Stimulated activated CD4-positive, alpha-beta T cell treated with anti-CD3 and anti-CD28 coated beads, Interleukin-2, amount 100 ng/mL, for 48 hours (primary cell): ENCODE measurements around the gene DGKI.
"Not testable (repeated sequence)": the region's sequence is repeated elsewhere in the genome, so short reads cannot be mapped to it uniquely, and the experiment has no call there.

ENCODE experiments used
- DNase-seq, 2 donors: peaks; one replicate each; pipeline ENCODE4 v3.0.0-alpha.2; 2020

DGKI gene

DNA sequence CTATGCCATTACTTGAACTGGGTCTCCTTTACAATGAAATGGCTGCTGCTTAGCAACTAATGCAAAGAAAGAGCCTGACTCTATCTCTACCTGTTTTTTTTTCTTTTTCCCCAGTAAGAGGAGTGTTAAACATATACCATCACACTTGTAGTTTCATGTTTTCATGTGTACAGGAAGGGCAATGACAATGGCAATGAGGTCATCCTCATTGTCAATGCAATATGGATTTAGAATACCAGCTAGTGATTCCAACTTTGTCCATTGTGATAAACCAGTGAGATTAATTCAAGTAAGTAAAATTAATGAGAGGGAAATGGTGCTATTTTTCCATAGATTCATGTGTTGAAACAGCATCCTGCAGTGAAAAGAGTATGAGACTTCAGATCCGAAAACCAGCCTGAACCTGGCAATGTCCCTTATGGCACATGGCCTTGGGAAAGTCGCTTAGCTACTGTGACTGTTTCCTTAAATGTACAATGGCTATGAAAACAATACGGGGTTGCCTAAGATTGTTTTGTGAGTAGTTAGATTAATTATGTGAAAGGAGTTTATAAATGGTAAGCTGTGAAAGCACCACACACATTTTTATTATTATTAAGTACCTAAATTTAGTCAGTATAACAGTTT is 11.2 kb downstream of the DGKI start:
- DNase-seq, result no peak

DNA sequence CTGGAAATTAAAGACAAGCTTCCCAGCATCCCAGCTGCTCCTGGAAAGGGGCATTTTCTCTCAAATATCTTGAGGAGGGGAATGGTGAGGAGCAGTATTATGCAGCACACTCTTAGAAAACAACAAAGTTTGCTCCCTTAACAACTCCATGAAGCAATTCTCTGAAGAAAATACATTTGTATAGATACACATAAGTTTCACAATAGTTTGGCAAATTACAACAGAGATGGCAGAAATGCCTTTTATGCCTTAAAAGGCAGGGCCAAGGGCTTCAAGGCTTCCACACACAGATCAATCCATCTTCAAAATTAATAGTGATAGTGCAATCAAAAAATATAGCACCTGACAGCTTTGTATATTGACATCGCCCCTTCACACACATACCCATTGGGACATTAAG is 12.2 kb downstream of the DGKI start:
- no peak for DNase-seq

DNA sequence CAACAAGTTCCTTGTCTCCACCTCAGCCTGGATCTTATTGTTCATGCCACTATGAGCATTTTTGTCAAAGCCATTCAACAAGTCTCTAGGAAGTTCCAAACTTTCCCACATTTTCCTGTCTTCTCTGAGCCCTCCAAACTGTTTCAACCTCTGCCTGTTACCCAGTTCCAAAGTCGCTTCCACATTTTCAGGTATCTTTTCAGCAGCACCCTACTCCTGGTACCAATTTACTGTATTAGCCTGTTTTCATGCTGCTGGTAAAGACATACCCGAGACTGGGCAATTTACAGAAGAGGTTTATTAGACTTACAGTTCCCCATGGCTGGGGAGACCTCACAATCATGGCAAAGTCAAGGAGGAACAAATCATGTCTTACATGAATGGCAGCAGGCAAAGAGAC is 13.8 kb downstream of the DGKI start:
- DNase-seq, result not testable (repeated sequence)

DNA sequence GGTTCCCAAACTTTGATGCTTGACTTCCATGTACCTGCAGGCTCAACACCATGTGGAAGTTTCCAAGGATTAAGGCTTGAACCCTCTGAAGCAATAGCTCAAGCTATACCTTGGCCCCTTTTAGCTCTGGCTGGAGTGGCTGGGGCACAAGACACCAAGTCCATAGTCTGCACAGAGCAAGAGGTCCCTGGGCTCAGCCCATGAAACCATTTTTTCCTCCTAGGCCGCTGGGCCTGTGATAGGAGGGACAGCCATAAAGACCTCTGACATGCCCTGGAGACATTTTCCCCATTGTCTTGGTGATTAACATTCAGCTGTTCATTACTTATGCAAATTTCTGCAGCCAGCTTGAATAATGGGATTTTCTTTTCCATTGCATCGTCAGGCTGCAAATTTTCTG is 14.4 kb downstream of the DGKI start:
- DNase-seq, result no peak

DNA sequence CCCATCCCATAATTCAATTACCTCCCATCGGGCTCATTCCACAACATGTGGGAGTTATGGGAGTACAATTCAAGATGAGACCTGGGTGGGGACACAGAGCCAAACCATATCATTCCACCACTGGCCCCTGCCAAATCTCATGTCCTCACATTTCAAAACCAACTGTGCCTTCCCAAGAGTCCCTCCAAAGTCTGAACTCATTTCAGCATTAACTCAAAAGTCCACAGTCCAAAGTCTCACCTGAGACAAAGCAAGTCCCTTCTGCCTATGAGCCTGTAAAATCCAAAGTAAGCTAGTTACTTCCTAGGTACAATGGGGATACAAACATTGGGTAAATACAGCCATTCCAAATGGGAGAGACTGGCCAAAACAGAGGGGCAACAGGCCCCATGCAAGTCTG is 15.2 kb downstream of the DGKI start:
- not testable (repeated sequence) for DNase-seq

DNA sequence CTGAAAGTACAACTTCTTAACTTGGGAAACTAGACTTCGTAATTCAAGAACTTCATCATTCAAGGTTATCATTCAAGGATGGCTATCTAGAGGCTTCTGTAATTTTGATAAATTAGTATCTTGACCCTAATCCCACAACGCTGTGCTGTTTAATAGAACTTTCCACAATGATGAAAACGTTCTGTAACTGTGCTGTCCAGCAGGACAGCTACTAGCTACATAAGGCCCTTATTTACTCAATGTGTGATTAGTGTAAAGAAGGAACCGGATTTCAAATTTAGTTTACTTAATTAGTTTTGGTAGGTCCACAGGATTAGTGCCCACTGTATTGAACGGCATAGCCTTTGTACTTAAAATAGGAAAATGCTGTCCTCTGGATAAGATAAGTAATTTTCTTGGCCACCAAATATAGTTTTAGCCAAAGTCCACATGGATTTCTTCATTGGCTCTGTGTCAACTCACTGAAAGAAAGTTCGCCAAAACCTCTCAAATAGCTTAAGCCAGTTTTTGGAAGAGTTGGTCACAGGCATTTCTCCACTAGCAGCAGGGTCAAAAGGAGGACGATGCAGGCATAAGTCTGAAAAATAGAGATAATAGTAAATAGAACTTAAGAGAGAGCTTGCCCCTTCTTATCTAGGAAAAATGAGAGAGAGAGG is 17.3 kb downstream of the DGKI start:
- no peak for DNase-seq

DNA sequence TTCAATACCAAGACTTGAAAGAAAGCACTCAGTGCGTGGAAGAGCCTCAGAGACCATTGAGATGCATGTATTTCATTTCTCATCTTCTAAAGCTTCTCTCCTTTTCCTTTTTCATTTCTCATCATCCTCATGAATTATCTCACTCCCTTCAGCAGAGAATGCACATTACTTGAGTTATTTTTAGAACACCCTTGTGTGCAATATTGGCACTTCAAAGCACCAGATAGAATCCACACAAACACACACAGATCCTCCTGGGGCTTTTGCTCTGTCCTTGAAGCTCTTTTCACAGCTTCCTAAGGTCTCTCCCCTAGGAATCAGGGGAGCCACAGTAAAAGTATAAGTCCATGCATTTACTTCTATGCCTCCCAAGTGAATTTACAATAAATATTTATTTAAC is 18.3 kb downstream of the DGKI start:
- no peak for DNase-seq

DNA sequence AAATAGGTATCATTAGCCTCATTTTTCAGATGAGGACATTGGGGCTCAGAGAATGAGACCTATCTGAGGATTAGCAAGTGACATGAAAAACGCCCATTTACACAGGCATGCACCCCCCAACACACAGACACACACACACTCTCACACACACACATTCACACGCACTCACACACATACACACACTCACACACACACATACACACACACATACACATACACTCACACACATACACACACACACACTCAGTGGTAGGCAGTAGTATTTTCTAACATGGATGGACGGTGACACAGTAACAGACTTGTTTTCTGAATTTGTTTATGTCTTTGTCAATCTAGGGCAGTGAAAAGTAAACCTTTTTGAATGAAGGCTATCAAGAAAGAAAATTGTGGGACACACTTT is 21.3 kb downstream of the DGKI start:
- no peak for DNase-seq

DNA sequence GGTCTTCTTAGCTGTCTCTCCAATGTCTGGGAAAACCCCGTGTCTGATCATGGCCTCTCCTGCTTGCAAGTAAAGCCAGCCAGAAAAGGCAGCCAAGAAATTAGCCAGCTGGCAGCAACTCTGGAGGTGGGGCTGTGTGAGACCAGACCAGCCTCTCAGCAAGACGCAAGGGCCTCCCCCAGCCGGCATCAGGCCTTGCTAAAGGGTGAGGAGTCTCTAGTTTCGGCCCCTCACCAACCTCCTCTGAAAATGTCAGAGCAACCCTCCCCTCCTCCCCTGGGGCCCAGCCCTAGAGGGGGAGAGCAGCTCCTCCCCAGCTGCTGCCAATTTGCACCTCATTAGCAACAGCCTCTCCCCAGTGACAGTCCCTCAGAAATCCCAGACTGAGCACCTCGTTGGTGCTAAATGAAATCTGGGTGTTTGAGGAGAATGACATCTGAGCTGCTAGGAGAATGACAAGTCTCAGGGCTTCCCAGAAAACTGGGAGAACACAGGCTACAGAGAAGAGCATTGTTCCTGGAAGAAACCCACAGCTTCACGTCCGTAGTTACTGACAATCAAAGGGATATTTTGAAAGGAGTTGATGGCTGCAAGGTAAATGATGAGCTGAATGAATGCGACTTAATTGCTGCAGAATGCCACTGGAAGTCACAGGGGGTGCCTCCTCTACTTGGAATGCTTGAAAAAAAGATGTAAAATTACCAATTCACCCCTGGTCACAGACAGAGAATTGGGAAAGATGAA is 25.9 kb downstream of the DGKI start:
- DNase-seq, result no peak

DNA sequence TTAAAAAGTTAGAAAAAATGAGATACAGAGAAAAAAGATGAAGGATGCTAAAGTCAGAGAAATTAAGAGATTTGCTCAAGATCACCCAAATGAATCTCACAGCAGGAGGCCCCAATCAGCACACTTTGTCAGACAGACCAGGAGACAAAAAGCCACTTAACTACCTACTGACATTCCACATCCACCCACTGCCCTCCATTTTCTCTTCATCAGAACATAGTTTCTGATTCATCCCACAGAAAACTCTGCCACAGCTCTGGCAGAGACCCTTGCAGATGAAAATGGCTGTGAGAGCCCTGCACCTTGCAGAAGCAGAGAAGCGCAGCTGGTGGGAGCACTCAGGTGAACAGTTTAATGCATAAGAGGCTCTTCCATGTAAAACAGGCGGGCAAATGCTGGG is 26.6 kb downstream of the DGKI start:
- no peak for DNase-seq

DNA sequence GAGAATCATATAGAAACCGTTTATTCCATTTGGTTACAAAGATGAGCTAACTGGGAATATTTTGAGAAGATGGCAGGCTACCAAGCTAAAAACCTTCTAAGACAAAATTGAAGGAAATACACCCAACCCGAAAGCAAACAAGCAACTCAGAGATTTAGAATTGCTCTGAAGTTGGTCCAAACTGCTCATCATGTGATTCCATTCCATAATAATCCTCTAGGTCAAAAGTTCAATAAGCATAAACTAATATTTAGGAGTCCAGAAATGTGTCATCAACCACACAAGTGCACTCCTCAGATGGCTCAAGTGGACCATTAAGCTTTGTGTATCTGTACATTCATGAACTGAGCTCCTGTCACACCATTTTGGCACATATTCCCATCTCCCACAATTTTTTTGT is 28.7 kb downstream of the DGKI start:
- DNase-seq, result no peak

DNA sequence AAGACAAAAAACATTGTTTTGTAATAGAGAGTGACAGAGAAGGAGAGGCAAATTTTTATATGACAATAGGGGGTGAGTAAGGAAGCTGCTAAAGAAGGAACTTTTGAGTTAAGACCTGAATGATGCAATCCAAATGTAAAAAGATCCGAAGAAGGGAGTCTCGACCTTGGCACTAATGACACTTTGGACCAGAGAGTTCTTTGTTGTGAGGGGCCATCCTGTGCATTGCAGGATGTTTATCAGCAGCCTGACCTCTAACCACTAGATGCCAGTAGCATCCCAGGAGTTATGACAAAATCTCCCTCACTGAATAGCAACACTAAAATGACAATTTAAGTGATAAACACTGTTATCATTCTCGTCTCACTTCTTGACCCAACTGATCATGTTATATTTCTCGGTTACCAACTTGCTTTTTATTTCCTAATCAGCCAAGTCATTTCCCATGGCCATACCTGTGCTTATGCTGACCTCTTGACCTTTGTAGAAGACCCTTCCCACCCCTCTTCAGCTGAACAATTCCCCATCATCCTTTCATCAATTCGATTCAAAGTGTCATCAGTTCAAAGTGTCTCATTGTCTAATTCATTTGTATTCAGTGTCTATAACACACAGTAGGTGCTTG is 30.0 kb downstream of the DGKI start:
- DNase-seq, result no peak

DNA sequence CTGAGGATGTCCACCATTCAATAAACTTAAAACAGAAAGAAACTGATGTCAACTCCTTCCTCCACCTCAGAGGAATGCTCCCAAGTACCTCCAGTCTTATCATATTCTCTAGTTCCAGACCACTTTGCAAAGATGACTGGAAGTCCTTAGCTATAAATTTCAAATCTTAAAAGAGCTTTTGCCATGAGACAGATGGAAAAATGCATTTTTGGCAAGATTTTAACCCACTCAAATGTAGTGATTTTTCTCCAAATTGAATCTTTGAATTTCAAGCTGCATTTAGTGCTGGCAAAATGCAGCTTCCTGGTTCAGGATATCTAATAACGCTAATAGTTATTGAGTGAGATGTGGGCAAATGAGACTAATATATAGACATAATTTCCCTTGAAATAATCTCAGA is 33.2 kb downstream of the DGKI start:
- no peak for DNase-seq

DNA sequence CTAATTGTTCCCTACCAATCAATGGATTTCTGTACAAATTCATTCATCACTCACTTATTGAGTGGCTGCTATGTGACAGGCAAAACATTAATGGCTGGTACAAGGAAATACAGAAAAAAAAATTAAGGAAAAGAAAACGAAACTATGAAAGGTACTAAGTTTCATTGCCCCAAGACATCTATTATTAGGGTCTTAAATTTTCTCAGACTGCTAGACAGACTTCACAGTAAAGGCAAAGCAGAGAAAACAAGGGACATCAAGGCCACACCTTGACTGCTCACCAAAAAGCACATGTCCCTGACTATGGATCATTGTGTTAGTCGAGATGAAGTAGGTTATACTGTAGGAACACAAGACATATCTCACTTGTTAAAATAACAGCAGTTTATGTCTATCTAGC is 36.5 kb downstream of the DGKI start:
- DNase-seq, result no peak

DNA sequence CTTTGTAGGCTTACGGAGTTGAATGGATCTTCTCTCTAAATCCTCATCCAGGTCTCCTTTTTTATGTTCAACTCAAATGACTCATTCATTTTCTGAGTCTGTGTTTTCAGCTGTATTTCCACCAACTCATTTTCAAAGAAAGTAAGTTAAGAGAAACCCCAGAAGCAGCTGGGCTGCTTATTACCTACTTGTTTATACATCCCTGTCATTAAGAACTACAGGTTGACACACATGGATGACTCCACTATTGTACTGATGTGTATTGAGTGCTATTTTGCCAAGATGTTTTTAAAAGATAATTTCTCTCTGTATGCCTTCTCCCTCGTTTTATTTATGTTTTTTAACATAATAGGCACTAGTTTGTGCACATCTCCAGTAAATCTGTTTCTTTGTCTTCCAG is 41.9 kb downstream of the DGKI start:
- no peak for DNase-seq

DNA sequence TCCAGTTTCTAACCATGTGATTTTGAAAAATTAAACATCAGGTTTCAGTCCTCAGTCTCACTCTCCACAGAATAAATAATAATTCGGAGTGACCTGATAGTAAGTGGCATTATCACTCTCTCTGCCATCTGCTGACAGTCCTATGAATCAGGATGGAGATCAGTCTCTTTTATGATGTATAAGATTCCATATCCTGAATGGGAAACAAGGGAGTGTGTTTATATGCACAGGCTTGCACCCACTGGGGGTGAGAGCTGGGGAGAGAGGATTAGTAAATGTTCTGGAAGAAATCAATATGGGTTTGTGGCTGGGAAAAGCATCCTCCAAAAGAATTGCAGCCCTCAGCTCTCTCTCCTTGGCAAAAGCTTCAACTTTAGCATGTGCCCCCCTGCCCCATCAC is 45.3 kb downstream of the DGKI start:
- no peak for DNase-seq

DNA sequence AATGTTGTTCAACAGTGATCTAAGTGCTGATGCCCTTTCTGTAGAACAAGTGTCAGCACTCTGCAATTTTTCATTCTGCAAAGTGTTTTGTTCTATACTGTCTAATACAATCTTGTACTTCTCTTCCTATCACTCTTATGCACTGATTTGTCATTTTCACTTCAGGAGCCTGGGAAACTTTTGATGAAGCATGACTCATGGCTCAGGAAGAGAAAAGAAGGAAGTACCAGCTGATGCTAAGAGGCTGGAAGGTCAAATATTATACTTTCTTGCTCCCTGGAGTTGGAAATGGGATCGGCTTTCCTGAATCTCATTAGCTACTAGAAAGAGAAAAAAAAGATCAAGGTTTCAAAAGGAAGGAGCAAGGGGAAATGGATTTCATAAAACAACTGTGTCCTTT is 45.8 kb downstream of the DGKI start:
- DNase-seq, result no peak

DNA sequence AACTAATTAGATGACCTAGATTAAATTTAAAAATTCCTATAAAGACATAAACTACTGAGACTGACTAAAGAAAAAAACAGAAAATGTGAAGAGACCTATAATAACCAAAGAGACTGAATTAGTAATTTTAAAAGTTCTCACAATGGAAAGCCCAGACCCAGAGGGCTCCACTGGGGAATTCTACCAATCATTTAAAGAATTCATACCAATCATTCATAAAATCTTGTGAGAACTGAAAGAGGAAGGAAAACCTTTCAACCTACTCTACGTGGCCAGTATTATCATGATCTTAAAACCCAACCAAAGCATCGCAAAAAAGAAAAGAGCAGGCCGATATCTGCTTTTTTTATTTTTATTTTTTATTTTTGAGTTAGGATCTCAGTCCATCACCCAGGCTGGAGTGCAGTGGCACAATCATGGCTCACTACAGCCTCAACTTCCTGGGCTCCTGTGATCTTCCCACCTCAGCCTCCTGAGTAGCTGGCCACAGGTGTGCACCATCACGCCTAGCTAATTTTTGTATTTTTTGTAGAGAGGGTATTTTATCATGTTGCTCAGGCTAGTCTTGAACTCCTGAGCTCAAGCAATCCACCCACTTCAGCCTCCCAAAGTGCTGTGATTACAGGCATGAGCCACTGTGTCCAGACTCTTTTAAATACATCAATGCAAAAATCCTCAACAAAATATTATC is 48.6 kb downstream of the DGKI start:
- no peak for DNase-seq

DNA sequence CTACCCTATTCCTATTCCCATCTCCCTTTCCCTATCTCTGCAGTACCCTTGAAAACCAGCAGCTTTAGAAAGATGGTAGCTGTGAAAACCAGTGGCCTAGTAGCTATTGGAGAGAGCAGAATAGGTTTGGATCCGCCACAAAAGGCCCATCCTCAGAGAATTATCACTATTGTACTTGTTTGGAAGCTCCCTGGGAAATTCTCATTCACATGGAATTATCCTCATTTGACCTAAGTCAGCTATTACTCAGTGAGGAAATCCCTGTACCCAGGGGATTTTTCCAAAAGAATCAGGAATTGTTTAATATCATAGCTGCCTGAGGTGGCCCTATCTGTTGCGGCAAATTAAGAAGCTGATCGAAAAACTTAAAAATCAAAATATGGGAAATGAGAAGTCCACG is 51.6 kb downstream of the DGKI start:
- no peak for DNase-seq

DNA sequence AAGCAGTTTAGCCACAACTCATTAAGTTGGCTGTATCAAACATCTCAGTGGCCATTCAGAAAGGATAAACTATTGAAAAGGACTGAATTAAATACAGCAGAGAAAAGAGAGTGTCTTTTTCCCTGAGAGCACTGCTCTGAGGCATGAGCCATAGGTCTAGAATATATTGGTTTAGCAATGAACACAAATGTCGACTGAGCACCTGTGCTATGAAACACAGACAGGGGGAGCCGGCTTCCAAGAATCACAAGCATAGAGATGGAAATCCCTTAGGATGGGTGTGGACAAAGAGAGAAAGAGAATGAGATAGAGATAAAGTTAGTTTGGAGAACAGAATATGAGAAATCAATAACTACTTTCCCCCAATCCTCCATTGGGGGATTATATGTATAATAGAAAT is 54.8 kb downstream of the DGKI start:
- no peak for DNase-seq

DNA sequence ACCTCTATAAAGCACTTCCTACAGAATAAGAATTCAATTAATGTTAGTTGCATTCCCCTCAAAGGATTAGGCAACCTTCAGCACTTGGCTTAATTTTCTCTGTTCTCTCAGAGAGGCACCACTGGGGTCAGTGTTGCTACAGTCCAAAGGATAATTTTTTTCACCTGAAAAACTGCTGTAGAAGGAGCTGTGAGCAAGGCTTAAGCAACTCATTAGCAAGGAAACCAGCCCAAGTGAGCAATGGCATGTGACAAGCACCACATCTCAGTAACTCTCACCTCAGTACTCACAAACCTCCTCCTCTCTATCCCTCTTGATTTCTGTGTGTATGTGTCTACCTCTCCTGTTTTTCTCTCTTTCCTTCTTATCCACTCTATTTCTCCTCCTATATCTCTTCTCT is 55.9 kb downstream of the DGKI start:
- DNase-seq, result no peak

DNA sequence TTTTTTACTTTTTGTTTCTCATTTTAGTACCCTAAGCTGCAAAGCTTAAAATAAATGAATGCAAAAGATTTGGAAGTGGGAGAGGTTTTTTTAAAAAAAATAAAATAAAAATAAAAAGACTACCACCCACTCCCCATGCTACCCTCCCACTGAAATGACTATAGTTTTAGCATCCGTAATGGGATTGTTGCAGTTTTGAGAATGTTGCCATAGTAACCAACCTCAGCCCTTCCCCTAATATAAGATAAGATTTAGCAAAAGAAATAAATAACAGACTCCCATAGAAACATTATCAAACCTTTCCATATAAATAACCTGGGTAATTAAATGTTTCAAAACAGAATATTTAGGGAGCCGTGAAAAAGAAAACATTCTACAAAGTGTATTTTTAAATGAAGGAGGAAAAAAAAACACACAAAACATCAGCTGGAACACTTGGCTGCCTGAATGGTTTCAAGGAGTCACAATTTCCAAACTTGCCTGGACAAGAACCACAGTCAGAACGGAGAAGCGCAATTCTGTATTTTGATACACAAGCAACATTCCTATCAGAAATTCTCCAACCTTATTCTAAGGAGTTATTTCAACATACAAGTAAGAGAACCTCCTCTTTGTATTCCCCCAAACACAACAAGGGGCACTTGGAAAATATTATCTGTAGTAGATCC is 57.4 kb downstream of the DGKI start:
- no peak for DNase-seq
